GM12801 (cell line): ENCODE measurements around the gene TCN2.

Experiments
- CTCF ChIP-seq: IDR thresholded peaks from one replicate; pipeline ENCODE4 v1.5.1; 2011; ENCODE audit warnings: control low read depth; ENCODE audit not compliant: insufficient read length; ENCODE audit errors: extremely low read depth

TCN2 gene

DNA sequence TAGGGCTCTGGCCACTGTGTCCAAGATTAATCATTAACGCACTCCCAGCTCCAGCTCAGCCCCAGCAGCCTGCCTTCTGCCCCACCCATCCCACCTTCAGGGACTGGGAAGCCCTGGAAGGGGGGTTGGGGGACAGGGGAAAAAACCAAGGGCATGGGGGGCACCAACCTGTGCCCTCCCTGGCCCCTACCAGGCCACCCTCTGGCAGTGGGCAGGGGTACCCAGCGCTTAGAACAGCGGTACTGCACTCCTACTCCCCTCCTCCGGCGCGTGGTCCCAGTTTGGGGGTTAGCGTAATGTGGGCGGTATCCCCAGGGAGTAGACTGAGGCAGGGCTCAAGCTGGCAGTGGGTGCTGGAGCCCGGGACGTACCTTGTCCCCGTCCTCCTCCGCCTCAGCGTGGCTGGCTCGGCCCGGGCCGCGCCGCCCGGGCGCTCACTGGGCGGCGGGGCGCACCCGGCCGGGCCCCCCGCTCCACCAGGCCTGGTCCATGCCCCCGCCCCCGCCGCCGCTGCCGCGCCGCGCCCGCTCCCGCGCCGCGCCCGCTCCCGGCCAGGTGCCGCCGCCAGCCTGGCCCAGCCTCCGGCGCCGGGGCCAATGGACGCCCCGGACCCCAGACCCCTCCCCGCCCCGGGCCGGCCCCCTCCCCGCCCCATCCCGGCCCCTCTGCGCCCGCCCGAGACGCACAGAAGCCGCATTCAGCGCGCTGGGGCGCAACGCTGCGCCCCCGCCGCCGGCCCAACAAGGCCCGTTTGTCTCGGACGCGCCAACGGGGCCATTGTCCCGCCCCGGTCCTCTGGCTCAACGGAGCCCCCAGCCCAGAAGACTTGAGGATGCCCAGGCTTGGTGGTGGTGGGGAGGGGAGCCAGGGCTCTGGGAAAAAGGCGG is 32.6 kb upstream of the TCN2 start, which contains the start of gene GAL3ST1:
GAL3ST1 (minus strand) TSS at position 571 of the 887 bp plus-strand sequence. CDS start 17,273 bp downstream, outside the sequence.
- TF ChIP-seq CTCF: no peak

DNA sequence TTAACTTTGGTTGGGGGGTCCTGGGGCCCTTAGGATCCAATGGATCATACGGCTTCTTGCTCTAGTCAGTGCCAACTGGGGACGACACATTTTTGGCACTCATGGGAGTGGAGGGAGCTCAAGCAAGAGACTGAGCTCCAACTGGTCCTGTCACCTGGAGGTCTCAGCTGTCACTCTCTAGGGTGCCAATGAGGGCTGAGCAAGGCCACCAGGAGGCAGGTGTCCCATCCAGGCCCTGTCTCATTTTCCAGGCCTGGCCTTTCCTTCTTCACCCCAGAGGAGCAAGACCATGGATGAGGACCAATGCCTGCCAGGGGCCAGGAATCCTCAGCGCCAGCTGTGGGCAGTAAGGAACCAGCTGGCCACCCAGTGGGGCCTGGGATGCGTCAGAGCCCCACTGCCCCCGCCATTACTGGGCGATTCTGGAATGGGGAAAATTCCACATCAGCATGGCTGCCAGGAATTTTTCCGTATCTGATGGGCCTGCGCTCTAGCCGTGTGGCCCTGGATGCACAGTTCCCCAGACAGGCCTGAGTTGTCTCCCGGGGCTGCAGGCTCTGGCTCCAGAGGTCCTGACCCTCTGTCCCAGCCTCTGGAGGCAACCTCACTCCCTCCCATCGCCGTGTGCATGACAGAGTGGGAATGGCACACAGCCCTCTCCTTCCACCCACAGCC is 31.8 kb upstream of the TCN2 start:
- TF ChIP-seq CTCF: no peak

GRCh38 chr22:30575859-30576258 is 31.1 kb upstream of the TCN2 start:
- no peak for TF ChIP-seq CTCF

DNA sequence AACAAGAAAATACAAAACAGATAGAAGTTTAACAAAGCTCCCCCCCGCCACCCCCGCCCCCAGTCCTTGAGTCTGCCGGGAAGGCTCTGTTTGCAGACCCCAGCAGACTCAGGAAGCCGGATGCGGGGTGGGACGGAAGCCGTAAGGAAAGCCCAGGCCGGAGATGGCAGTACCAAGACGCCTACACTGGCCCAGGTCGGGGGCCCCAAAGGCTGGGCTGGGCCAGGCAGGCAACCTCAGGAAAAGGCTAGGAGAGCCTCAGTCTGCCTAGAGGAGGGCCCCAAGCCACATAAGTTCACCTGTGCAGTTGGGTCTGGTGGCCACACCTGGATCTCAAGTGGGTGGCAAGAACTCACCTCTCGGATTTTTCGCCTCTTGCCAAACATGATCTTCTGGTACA is 28.5 kb upstream of the TCN2 start:
- no peak for TF ChIP-seq CTCF

DNA sequence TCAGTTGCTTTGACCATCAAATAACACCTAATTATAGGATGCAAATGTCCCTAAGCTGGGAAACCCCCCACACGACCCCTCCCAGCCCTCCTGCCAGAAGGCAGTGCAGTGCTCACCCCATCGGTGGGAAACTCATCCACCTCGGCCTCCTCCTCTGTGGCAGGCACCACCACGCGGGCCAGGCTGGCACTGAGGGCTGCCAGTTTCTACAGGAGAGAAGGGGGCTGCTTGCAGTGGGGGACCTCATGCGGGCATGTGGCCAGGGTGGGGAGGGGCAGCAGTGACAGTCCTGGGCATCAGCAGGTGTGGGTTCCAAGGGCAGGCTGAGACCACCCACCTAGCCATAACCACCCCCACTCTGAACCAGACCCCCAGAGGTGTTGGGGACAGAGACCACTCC is 26.1 kb upstream of the TCN2 start:
- TF ChIP-seq CTCF: no peak

GRCh38 chr22:30582051-30582450 is 24.9 kb upstream of the TCN2 start:
- TF ChIP-seq CTCF: no peak

- no peak for TF ChIP-seq CTCF
These were observed 24.0 kb upstream of the TCN2 start for GRCh38 chr22:30582788-30583545.
